HL-60 (cell line): ENCODE results near the gene LCN15.

Source experiments
- POLR2AphosphoS5 ChIP-seq: IDR thresholded peaks from 2 replicates; pipeline ENCODE4 v1.6.1; 2012; ENCODE audit warnings: low read depth
- TF ChIP-seq, protein P1 (sequence below): IDR thresholded peaks from one replicate; pipeline ENCODE4 v1.5.1; 2011; ENCODE audit warnings: low read length, control low read depth, inconsistent platforms; ENCODE audit not compliant: insufficient read depth

GRCh38 chr9:136722969-136723356 lies 41.4 kb downstream of the LCN15 start:
- TF ChIP-seq, protein P1, sequence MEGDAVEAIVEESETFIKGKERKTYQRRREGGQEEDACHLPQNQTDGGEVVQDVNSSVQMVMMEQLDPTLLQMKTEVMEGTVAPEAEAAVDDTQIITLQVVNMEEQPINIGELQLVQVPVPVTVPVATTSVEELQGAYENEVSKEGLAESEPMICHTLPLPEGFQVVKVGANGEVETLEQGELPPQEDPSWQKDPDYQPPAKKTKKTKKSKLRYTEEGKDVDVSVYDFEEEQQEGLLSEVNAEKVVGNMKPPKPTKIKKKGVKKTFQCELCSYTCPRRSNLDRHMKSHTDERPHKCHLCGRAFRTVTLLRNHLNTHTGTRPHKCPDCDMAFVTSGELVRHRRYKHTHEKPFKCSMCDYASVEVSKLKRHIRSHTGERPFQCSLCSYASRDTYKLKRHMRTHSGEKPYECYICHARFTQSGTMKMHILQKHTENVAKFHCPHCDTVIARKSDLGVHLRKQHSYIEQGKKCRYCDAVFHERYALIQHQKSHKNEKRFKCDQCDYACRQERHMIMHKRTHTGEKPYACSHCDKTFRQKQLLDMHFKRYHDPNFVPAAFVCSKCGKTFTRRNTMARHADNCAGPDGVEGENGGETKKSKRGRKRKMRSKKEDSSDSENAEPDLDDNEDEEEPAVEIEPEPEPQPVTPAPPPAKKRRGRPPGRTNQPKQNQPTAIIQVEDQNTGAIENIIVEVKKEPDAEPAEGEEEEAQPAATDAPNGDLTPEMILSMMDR: no peak
- TF ChIP-seq POLR2AphosphoS5: peak; percentile 63; the same call in 1 of the 2 replicates
